Left lung (tissue), 10 donors: ENCODE data around the gene NRXN2. TPM values are rescaled to one million over a fixed set of nuclear protein-coding genes. Genes with fewer than 3 reads are reported as not detected.
A peak's percentile ranks its signal among the peaks of the same experiment; 100 is the strongest.

Source experiments
- ATAC-seq: fragments of 200-7000 bp; cut with Tn5 transposase; one replicate; pipeline ENCODE4 v1.9.1; 2020; ENCODE audit warnings: moderate library complexity
- DNase-seq, 4 donors: peaks; one replicate each; pipeline ENCODE4 v3.0.0-alpha.2; 2013 to 2020
- H3K27ac ChIP-seq, 2 donors: fragments of 200-600 bp; sonication (generic) in 1 of 2; one replicate each; pipeline versions ENCODE4 v1.5.0 to v1.8.0; 2020 to 2021
- H3K27me3 ChIP-seq, 2 donors: fragments of 200-600 bp; sonication (generic) in 1 of 2; one replicate each; pipeline versions ENCODE4 v1.5.0 to v1.8.0; 2020 to 2021
- H3K36me3 ChIP-seq, 2 donors: fragments of 200-600 bp; sonication (generic) in 1 of 2; one replicate each; pipeline versions ENCODE4 v1.5.0 to v1.8.0; 2020 to 2021
- H3K4me1 ChIP-seq, 2 donors: fragments of 200-600 bp; one replicate each; pipeline ENCODE4 v1.8.0; 2021
- H3K4me3 ChIP-seq, 2 donors: fragments of 200-600 bp; sonication (generic) in 1 of 2; one replicate each; pipeline versions ENCODE4 v1.5.0 to v1.8.0; 2020 to 2021; ENCODE audit warnings: mild to moderate bottlenecking in 1 of 2
- H3K9me3 ChIP-seq, 2 donors: fragments of 200-600 bp; sonication (generic) in 1 of 2; one replicate each; pipeline versions ENCODE4 v1.5.0 to v1.8.0; 2020 to 2021
- CTCF ChIP-seq, 2 donors: fragments of 200-600 bp; sonication (generic) in 1 of 2; IDR thresholded peaks; one replicate each; pipeline versions ENCODE4 v1.5.0 to v1.8.0; 2021; ENCODE audit warnings: antibody characterized with exemption in 2 of 2
- intact Hi-C, 2 donors: fragments of 100-400 bp; cut with DNase I; formaldehyde crosslinking; loops; one replicate each; pipeline versions ENCODE4 v1.11.2 to v1.14.2; 2022
- polyA plus RNA-seq, 6 donors: library from polyadenylated mRNA; unstranded; fragments of 120-200 nt; gene quantifications; one replicate each; pipeline ENCODE4 v1.2.1, GENCODE V29; 2013; ENCODE audit not compliant: insufficient read length in 6 of 6
- total RNA-seq, 2 donors: library from RNA; stranded (reverse); fragmentation: NEBNext Ultra II Directional; extraction: Animal tissue kit (Norgen Biotek cat#: 25700); gene quantifications; one replicate each; pipeline ENCODE4 v1.2.1, GENCODE V29; 2021
- donor health status: DM: no; HTN: yes; CAD: no.
- donor health status: DM: no; HTN: no; CAD: no.

NRXN2 gene
- total and polyA plus RNA-seq, 8 donors = 3.5 to 15.0 (median 10.4) TPM

GRCh38 chr11:64762674-64763525 lies 39.9 kb upstream of the NRXN2 start:
- Histone ChIP-seq H3K9me3 (no peaks in the 10 kb centered on the region), H3K4me1 (peaks cover 0 to 62% of the 10 kb centered on the region in 2 donors), H3K4me3 (no peak overlapping the region), H3K36me3 (peaks cover 14 to 60% of the 10 kb centered on the region in 2 donors), H3K27me3 (no peaks in the 10 kb centered on the region), H3K27ac (peak overlapping the region; percentile 26 to 48)
- no peak for TF ChIP-seq CTCF (IDR thresholded peaks at IDR 0.05)
- intact Hi-C loops = no loop called here
- peak in 2 of 4 donors; percentile 17 to 23 for DNase-seq
- ATAC-seq = no peak

DNA sequence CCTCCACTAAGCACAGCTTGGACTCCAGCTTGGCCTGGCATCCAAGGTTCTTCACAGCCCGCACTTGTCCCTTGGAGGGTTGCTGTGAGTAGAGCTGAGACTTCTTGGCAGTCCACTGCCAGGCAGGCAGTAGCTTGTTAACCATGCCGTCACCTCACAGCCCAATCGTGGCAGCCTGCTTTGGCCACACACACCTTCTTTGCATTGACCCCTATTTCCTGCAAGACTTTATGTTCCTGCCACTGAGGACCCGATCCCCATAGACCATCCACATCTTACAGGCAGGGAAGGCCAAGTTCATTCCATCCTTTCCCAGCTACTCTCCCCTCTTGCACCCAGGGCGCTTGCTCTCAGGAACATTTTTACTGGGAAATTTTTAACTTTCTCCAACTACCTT lies 39.3 kb upstream of the NRXN2 start:
- intact Hi-C loops = no loop called here
- H3K36me3 ChIP-seq = peaks cover 14 to 54% of the 10 kb centered on the region in 2 donors
- H3K4me3 ChIP-seq = no peak overlapping the region
- DNase-seq (peak in 2 of 4 donors; percentile 20 to 39), ATAC-seq (no peak)
- H3K4me1 ChIP-seq = peaks cover 0 to 56% of the 10 kb centered on the region in 2 donors
- no peak for TF ChIP-seq CTCF (IDR thresholded peaks at IDR 0.05)
- H3K9me3 ChIP-seq = no peaks in the 10 kb centered on the region
- H3K27me3 ChIP-seq = no peaks in the 10 kb centered on the region
- no peak overlapping the region for H3K27ac ChIP-seq

- no peak overlapping the region for H3K4me3 ChIP-seq
- peaks cover 14 to 40% of the 10 kb centered on the region in 2 donors for H3K36me3 ChIP-seq
- H3K27ac ChIP-seq = peak overlapping the region in 1 of 2 donors; percentile 41
- TF ChIP-seq CTCF (IDR thresholded peaks at IDR 0.05) = no peak
- intact Hi-C loops = no loop called here
- H3K27me3 ChIP-seq = no peaks in the 10 kb centered on the region
- no peaks in the 10 kb centered on the region for H3K9me3 ChIP-seq
- DNase-seq (peak in 2 of 4 donors; percentile 3 to 49), ATAC-seq (no peak)
- H3K4me1 ChIP-seq = peaks cover 0 to 51% of the 10 kb centered on the region in 2 donors
Measured at GRCh38 chr11:64760759-64761420, 37.9 kb upstream of the NRXN2 start.

- Histone ChIP-seq H3K27ac (peak within 1 kb of the TSS in 1 of 2 donors; percentile 41), H3K4me1 (peaks cover 0 to 45% of the 10 kb centered on the region in 2 donors), H3K27me3 (no peaks in the 10 kb centered on the region), H3K4me3 (no peak within 1 kb of the TSS), H3K36me3 (peaks cover 5 to 31% of the 10 kb centered on the region in 2 donors), H3K9me3 (no peaks in the 10 kb centered on the region)
- intact Hi-C loops = no loop called here
- TF ChIP-seq CTCF (IDR thresholded peaks at IDR 0.05) = no peak
- peak; percentile 67 for ATAC-seq
- peak; percentile 46 to 84 (median 68) for DNase-seq
Measured at GRCh38 chr11:64759722-64760719, 37.0 kb upstream of the NRXN2 start, which contains the start of gene PYGM. Gene PYGM (minus strand): TSS chr11:64759974. CDS start chr11:64759898, 76 bp downstream.
